Measurements from ENCODE around the gene PSTPIP2.

- TF ChIP-seq CTCF (conservative IDR thresholded peaks at IDR 0.05; ENCODE audit: low read length) (no peak), EZH2phosphoT487 (IDR thresholded peaks at IDR 0.05; ENCODE audit: borderline replicate concordance) (no peak)
These were observed 37.3 kb upstream of the PSTPIP2 start for GRCh38 chr18:46109386-46109785.
